ENCODE measurements around the gene DENND5B. TPM values are rescaled to one million over a fixed set of nuclear protein-coding genes. Genes with fewer than 3 reads are reported as not detected.

The DENND5B gene
- total RNA-seq, 1 experiment from 2014 or later: 18.6 TPM

DNA sequence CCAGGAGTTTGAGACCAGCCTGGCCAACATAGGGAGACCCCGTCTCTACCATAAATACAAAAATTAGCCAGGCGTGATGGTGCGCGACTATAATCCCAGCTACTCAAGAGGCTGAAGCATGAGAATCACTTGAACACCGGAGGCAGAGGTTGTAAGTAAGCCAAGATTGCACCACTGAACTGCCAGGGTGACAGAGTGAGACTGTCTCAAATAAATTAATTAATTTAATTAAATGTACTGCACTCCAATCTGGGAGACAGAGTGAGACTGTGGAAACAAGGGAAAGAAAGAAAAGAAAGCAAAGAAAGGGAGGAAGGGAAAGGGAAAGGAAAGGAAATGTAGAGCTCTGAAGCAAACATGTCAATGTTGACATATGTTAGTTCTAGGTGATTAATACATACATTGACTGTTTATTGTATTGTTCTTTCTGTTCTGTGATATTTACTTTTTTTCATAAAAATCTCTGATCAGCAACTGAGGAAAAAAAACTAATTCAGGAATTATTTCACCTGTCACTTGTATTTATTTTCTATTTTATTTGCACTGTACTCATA, 99.6 kb downstream of the DENND5B start:
- peaks cover 12% of the 10 kb centered on the region for H3K36me3 Mint-ChIP-seq (ENCODE audit: insufficient read depth, unreplicated experiment)
- no peaks in the 10 kb centered on the region for H3K27me3 Mint-ChIP-seq (ENCODE audit: insufficient read depth, unreplicated experiment)
- BruUV-seq (replicated peaks): no TSS peak
- H3K27ac Mint-ChIP-seq (ENCODE audit: low read depth, unreplicated experiment): peak overlapping the region; percentile 67
- peaks cover 7% of the 10 kb centered on the region for H3K9me3 Mint-ChIP-seq (ENCODE audit: unreplicated experiment)
- intact Hi-C loops (cut with micrococcal nuclease): no loop called here
- DNase-seq (ENCODE audit: unreplicated experiment): peak; percentile 6
- POLR2A ChIA-PET: interaction anchor here (0.6 to 4.5 kb wide), 17 partner anchors 9 to 166 kb away, joined by 3 to 64 read pairs (median 5); partner anchors contain the start of gene DENND5B
- CTCF ChIA-PET: interaction anchor here (0.7 to 1.2 kb wide), 5 partner anchors 8 to 93 kb away, joined by 3 to 4 read pairs (median 3); no protein-coding TSS in a partner anchor
- H3K4me1 Mint-ChIP-seq (ENCODE audit: insufficient read depth, unreplicated experiment): peaks cover 38% of the 10 kb centered on the region
- H3K4me3 Mint-ChIP-seq (ENCODE audit: unreplicated experiment): peak overlapping the region; percentile 53
- TF ChIP-seq, protein P1, sequence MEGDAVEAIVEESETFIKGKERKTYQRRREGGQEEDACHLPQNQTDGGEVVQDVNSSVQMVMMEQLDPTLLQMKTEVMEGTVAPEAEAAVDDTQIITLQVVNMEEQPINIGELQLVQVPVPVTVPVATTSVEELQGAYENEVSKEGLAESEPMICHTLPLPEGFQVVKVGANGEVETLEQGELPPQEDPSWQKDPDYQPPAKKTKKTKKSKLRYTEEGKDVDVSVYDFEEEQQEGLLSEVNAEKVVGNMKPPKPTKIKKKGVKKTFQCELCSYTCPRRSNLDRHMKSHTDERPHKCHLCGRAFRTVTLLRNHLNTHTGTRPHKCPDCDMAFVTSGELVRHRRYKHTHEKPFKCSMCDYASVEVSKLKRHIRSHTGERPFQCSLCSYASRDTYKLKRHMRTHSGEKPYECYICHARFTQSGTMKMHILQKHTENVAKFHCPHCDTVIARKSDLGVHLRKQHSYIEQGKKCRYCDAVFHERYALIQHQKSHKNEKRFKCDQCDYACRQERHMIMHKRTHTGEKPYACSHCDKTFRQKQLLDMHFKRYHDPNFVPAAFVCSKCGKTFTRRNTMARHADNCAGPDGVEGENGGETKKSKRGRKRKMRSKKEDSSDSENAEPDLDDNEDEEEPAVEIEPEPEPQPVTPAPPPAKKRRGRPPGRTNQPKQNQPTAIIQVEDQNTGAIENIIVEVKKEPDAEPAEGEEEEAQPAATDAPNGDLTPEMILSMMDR (IDR thresholded peaks at IDR 0.05; ENCODE audit: unreplicated experiment): no peak

DNA sequence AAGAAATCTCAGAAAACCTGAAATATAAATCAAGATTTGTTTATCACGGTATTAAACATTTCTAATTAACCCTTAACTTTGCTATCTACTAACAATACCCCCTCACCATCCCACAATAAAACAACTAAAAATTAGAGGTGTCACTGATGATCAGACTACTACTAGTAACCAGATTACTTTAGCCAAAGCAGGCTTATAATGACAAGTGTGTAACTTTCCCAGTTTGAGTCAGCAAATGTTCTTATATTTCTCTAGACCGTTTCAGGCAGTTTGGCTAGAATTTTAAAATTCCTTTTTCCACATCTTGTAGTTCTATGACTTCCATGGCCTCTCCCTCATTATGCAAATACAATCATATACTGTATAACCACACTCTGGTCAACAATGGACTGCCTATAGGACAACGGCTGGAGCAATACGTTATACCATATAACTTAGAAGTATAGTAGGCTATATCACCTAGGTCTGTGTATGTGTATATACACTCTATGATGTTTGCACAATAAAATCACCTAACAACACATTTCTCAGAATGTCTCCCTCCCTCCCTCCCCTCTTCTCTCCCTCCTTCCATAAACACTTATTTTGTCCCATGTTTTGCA, 102.1 kb downstream of the DENND5B start:
- BruUV-seq (replicated peaks): no TSS peak

DNA sequence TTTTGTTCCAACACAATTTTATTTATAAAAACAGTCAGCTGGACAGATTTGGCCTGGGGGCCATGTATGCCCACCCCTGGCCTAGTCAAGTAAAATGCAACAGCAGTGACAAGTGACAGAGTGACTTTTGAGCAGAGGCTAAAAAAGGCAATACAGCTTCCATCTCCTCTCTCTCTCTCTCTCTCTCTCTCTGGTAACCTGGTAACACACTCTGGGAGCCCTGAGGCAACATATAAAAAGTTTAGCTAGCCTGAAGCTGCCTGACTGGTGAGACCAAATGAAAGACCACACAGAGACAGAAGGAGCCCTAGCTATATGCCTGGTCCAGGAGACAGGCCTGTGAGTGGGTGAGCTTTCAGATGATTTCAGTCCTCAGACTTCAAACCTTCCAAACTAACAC, 105.4 kb downstream of the DENND5B start:
- H3K27ac Mint-ChIP-seq (ENCODE audit: low read depth, unreplicated experiment): no peak overlapping the region
- ChIA-PET CTCF (interaction anchor here (0.6 to 1.7 kb wide), 3 partner anchors 30 to 82 kb away, joined by 3 read pairs; no protein-coding TSS in a partner anchor), POLR2A (interaction anchor here (0.5 to 1.8 kb wide), 3 partner anchors 10 to 622 kb away, joined by 4 read pairs; no protein-coding TSS in a partner anchor)
- TF ChIP-seq, protein P1 (IDR thresholded peaks at IDR 0.05; ENCODE audit: unreplicated experiment): no peak
- intact Hi-C loops (cut with micrococcal nuclease): no loop called here
- no peaks in the 10 kb centered on the region for H3K27me3 Mint-ChIP-seq (ENCODE audit: insufficient read depth, unreplicated experiment)
- no peak overlapping the region for H3K4me3 Mint-ChIP-seq (ENCODE audit: unreplicated experiment)
- H3K36me3 Mint-ChIP-seq (ENCODE audit: insufficient read depth, unreplicated experiment): peaks cover 20% of the 10 kb centered on the region
- peaks cover 16% of the 10 kb centered on the region for H3K4me1 Mint-ChIP-seq (ENCODE audit: insufficient read depth, unreplicated experiment)
- H3K9me3 Mint-ChIP-seq (ENCODE audit: unreplicated experiment): peaks cover 7% of the 10 kb centered on the region
- no peak for DNase-seq (ENCODE audit: unreplicated experiment)
- no TSS peak for BruUV-seq (replicated peaks)

More for the DNA sequence above, 102.1 kb downstream of the DENND5B start:
- no peak overlapping the region for H3K4me3 Mint-ChIP-seq (ENCODE audit: unreplicated experiment)
- ChIA-PET CTCF (interaction anchor here (0.7 kb wide), 2 partner anchors 58 to 144 kb away, joined by 3 read pairs; no protein-coding TSS in a partner anchor), POLR2A (interaction anchor here (4.5 kb wide), 1 partner anchor 30 kb away, joined by 64 read pairs; no protein-coding TSS in a partner anchor)
- H3K9me3 Mint-ChIP-seq (ENCODE audit: unreplicated experiment): peaks cover 7% of the 10 kb centered on the region
- DNase-seq (ENCODE audit: unreplicated experiment): no peak
- H3K27me3 Mint-ChIP-seq (ENCODE audit: insufficient read depth, unreplicated experiment): no peaks in the 10 kb centered on the region
- no peak overlapping the region for H3K27ac Mint-ChIP-seq (ENCODE audit: low read depth, unreplicated experiment)
- peaks cover 7% of the 10 kb centered on the region for H3K36me3 Mint-ChIP-seq (ENCODE audit: insufficient read depth, unreplicated experiment)
- peaks cover 29% of the 10 kb centered on the region for H3K4me1 Mint-ChIP-seq (ENCODE audit: insufficient read depth, unreplicated experiment)
- intact Hi-C loops (cut with micrococcal nuclease): no loop called here
- TF ChIP-seq, protein P1 (IDR thresholded peaks at IDR 0.05; ENCODE audit: unreplicated experiment): no peak

DNA sequence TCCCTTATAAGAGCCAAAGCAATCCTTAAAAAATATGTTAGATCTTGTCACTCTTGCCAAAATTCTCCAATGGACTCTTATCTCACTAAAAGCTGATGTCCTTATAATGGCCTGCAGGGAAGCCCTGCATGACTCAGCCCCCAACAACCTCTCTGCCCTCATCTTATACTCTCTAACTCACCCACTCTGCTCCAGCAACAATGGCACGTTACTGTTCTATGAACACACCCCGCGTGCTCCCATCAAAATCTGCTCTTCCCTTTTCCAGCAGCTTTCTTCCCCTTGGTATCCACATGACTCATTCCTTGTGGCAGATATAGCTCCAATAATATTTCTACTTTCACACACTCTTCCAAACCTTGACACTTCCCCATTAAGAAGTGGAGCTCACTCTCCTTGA, 108.1 kb downstream of the DENND5B start:
- Mint-ChIP-seq H3K9me3 (ENCODE audit: unreplicated experiment) (no peaks in the 10 kb centered on the region), H3K27me3 (ENCODE audit: insufficient read depth, unreplicated experiment) (no peaks in the 10 kb centered on the region), H3K4me1 (ENCODE audit: insufficient read depth, unreplicated experiment) (peaks cover 9% of the 10 kb centered on the region), H3K4me3 (ENCODE audit: unreplicated experiment) (no peak overlapping the region), H3K27ac (ENCODE audit: low read depth, unreplicated experiment) (peak overlapping the region; percentile 6), H3K36me3 (ENCODE audit: insufficient read depth, unreplicated experiment) (peaks cover 34% of the 10 kb centered on the region)
- ChIA-PET CTCF (interaction anchor here (0.9 kb wide), 1 partner anchor 9 kb away, joined by 3 read pairs; no protein-coding TSS in a partner anchor), POLR2A (interaction anchor here (0.7 to 1.4 kb wide), 2 partner anchors 8 to 100 kb away, joined by 3 read pairs; no protein-coding TSS in a partner anchor)
- TF ChIP-seq, protein P1 (IDR thresholded peaks at IDR 0.05; ENCODE audit: unreplicated experiment): no peak
- intact Hi-C loops (cut with micrococcal nuclease): no loop called here
- no TSS peak for BruUV-seq (replicated peaks)
- DNase-seq (ENCODE audit: unreplicated experiment): peak; percentile 26
